PFSK-1 (cell line): Measurements from ENCODE around the gene RAB31.

ENCODE experiments used
- FOXP2 ChIP-seq: optimal IDR thresholded peaks from 2 replicates; pipeline ENCODE3; 2011; ENCODE audit warnings: borderline replicate concordance, control low read depth, inconsistent platforms; ENCODE audit not compliant: insufficient read depth; ENCODE audit errors: extremely low read length, extremely low read depth
- POLR2AphosphoS5 ChIP-seq: IDR thresholded peaks from 2 replicates; pipeline ENCODE4 v1.6.1; 2012; ENCODE audit warnings: low read depth, mild to moderate bottlenecking, control low read depth, low read length, moderate library complexity
- SIN3A ChIP-seq: IDR thresholded peaks from 2 replicates; pipeline ENCODE4 v1.6.1; 2012; ENCODE audit warnings: mild to moderate bottlenecking, low read length, moderate library complexity, borderline replicate concordance; ENCODE audit not compliant: insufficient read depth
- TAF1 ChIP-seq: IDR thresholded peaks from 2 replicates; pipeline ENCODE4 v1.6.1; 2012; ENCODE audit warnings: low read length, control low read depth, borderline replicate concordance; ENCODE audit not compliant: insufficient read depth
- TF ChIP-seq, protein P1 (sequence below), 2 experiments: IDR thresholded peaks; 2 replicates each; pipeline versions ENCODE4 v1.6.1 to v1.8.0; 2011 to 2012; ENCODE audit warnings: low read depth in 2 of 2, low read length in 2 of 2, control low read depth in 1 of 2, inconsistent platforms in 1 of 2, mild to moderate bottlenecking in 1 of 2, moderate library complexity in 1 of 2; ENCODE audit not compliant: insufficient read depth in 1 of 2

RAB31 gene

DNA sequence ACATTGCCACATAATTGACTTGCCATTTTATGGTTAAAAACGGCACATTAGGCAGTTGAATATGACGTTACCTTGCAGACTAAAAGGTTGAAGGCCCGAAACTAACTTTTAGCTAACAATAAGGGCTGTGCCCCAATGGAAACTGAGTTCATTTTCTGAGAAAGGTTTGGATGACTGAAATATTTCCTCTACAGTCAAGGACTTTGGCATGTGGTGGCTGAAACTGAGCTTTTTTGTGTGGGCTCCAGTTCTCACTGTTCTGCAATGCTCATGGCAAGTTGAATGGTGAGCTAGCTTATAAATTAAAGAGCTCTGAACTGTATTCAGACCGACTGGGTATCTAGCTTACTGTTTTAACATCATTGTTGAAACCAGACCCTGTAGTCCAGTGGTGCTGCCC lies 153.8 kb downstream of the RAB31 start:
- TF ChIP-seq TAF1 (no peak), FOXP2 (no peak)

DNA sequence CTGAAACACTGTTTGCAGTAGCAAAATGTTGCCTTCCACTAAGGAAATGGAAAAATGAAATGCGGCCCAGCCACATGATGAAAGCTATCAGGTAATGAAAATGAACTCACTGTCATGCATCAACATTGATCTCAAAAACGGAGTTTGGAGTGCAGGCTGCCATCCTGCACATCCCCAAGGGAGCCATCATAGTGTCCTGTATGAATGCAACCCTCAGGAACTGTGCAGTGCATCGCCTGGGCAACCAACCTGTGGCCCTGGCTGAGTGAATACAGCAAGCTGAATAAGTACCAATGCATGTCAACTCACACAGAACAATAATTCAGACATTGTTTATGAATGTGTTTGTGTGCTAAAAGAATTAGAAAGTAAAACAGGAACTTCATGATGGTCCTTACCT lies 154.6 kb downstream of the RAB31 start:
- TF ChIP-seq TAF1 (no peak), SIN3A (no peak)

DNA sequence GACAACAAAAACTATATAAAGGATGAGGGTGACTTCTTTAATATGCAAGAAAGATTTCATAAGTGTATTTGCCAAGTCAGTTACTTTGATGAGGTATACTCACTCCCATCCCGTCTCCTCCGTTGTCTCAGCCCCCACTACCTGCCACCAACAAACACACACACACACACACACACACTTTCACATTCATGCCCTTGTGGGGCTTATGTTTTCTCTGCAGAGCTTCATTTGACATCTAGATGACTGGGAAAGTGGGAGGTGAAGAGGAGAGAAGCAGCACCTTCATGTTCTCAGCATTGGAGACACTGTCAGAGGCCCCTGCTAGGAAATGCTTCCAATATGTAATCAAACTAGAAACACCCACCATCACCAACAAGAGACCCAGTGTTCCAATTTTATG lies 155.2 kb downstream of the RAB31 start:
- TF ChIP-seq POLR2AphosphoS5 (no peak), FOXP2 (no peak), TAF1 (no peak), SIN3A (no peak)
- TF ChIP-seq, protein P1, sequence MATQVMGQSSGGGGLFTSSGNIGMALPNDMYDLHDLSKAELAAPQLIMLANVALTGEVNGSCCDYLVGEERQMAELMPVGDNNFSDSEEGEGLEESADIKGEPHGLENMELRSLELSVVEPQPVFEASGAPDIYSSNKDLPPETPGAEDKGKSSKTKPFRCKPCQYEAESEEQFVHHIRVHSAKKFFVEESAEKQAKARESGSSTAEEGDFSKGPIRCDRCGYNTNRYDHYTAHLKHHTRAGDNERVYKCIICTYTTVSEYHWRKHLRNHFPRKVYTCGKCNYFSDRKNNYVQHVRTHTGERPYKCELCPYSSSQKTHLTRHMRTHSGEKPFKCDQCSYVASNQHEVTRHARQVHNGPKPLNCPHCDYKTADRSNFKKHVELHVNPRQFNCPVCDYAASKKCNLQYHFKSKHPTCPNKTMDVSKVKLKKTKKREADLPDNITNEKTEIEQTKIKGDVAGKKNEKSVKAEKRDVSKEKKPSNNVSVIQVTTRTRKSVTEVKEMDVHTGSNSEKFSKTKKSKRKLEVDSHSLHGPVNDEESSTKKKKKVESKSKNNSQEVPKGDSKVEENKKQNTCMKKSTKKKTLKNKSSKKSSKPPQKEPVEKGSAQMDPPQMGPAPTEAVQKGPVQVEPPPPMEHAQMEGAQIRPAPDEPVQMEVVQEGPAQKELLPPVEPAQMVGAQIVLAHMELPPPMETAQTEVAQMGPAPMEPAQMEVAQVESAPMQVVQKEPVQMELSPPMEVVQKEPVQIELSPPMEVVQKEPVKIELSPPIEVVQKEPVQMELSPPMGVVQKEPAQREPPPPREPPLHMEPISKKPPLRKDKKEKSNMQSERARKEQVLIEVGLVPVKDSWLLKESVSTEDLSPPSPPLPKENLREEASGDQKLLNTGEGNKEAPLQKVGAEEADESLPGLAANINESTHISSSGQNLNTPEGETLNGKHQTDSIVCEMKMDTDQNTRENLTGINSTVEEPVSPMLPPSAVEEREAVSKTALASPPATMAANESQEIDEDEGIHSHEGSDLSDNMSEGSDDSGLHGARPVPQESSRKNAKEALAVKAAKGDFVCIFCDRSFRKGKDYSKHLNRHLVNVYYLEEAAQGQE (IDR thresholded peaks at IDR 0.05; ENCODE audit: insufficient read depth in 1 of 2, low read depth in 2 of 2, low read length in 2 of 2), result no peak

DNA sequence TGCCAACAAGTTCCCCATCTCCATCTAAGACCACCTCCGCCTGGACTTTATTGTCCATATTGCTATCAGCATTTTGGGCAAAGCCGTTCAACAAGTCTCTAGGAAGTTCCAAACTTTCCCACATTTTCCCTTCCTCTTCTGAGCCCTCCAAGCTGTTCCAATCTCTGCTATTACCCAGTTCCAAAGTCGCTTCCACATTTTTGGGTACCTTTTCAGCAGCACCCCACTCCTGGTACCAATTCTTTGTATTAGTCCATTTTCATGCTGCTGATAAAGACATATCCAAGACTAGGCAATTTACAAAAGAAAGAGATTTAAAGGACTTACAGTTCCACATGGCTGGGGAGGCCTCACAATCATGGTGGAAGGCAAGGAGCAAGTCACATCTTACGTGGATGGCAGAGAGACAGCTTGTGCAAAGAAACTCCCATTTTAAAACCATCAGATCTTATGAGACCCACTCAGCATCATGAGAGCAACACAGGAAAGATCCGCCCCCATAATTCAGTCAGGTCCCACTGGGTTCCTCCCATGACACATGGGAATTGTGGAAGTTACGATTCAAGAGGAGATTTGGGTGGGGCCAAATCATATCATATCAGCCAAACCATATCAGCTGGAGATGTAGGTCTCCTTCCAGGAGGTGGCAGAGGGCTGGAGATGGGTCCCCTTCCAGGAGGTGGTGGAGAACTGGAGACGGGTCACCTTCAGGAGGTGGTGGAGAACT lies 157.8 kb downstream of the RAB31 start:
- TF ChIP-seq SIN3A, result no peak
- no peak for TF ChIP-seq FOXP2
- TF ChIP-seq POLR2AphosphoS5, result no peak
- no peak for TF ChIP-seq TAF1
- TF ChIP-seq, protein P1 (IDR thresholded peaks at IDR 0.05; ENCODE audit: insufficient read depth in 1 of 2, low read depth in 2 of 2, low read length in 2 of 2), result no peak

DNA sequence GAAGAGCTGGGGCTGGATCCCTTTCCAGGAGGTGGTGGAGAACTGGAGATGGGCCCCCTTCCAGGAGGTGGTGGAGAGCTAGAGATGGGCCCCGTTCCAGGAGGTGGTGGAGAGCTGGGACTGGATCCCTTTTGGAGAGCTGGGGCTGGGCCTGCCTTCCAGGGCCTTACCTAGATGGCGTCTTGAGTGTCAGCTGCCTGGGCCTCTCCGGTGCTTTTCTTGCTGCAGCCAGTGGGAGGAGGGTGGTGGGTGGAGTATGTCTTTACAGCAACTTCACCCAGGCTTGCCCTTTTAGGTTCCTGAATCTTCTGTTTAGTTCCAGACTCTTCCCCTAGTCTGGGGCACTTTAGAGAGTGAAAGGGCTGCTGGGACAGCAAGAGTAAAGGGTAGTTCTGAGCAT lies 158.5 kb downstream of the RAB31 start:
- TF ChIP-seq TAF1 (no peak), SIN3A (no peak), POLR2AphosphoS5 (no peak), FOXP2 (no peak)
- TF ChIP-seq, protein P1 (IDR thresholded peaks at IDR 0.05; ENCODE audit: insufficient read depth in 1 of 2, low read depth in 2 of 2, low read length in 2 of 2), result no peak

DNA sequence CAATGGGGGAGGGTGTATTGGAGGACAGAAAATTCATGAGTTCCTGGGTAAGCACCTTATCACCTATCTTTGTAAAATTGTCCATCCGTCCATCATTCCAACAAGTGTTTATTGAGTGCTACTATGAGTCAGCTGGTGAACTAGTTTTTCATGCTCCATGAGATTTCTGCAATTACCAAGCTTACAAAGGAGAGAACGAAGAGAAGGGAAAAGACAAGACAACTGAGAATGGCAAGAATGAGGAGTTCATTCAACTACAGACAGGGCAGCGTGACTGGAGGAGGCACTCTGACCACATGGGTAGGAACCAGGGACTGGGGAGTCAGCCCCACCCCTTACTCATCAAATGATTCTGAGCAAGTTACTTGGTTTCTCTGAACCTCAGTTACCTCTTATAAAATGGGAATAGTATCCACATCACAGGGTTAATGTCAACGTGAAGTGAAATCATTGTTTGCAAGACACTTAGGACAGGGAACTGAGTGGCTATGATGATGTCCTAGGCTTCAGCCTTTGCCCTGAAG lies 159.0 kb downstream of the RAB31 start:
- no peak for TF ChIP-seq FOXP2
- TF ChIP-seq TAF1, result no peak
- TF ChIP-seq SIN3A, result no peak
- TF ChIP-seq POLR2AphosphoS5, result no peak
- TF ChIP-seq, protein P1 (IDR thresholded peaks at IDR 0.05; ENCODE audit: insufficient read depth in 1 of 2, low read depth in 2 of 2, low read length in 2 of 2), result no peak
